ENCODE data around the gene RPL38.
A peak's percentile ranks its signal among the peaks of the same experiment; 100 is the strongest.

Gene RPL38

DNA sequence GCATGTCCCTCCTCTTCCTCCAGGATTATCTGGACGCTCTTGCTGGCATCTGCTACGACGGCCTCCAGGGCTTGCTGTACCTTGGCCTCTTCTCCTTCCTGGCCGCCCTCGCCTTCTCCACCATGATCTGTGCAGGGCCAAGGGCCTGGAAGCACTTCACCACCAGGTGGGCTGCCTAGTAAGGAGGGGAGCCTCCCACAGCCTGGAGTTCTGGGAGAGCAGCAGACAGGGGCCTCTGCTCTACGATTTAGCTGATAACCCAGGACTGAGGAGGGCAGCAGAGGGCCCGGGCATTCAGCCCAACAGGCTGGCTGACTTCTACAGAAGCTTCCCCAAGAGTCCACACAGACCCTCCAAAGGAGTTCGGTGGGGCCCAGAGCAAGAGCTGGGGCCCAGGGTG is 48.7 kb downstream of the RPL38 start:
- no peak for DNase-seq

DNA sequence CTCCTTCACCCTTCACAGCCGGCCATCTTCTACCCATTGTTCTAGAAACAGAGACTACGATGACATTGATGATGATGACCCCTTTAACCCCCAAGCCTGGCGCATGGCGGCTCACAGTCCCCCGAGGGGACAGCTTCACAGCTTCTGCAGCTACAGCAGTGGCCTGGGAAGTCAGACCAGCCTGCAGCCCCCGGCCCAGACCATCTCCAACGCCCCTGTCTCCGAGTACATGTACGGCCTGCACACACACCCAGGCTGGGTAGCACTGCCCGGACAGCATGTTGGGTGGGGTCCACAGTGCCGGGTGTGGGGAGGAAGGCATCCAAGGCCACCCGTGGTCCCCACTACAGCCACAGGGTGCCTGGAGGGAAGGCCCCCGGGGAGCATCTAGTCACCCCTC is 49.6 kb downstream of the RPL38 start:
- no peak for DNase-seq

DNA sequence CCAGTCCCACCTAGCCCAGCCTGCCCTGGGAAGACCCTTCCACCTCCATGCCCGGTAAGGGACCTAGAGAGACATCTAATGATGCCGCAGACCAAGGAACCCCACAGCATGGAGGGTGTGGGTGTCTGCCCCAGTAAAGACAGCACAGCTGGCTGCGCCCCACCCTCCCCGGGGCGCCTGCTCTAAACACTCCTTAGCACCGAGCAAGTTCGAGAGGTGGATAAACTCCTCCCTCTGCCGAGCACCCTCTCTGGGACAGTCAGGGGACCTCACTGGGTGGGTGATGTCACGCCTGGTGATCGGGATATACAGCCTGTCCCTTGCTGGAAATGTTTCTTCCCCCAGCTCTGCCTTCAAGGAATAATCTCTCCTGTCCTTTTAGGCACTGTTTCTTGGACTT is 53.8 kb downstream of the RPL38 start:
- no peak for DNase-seq

DNA sequence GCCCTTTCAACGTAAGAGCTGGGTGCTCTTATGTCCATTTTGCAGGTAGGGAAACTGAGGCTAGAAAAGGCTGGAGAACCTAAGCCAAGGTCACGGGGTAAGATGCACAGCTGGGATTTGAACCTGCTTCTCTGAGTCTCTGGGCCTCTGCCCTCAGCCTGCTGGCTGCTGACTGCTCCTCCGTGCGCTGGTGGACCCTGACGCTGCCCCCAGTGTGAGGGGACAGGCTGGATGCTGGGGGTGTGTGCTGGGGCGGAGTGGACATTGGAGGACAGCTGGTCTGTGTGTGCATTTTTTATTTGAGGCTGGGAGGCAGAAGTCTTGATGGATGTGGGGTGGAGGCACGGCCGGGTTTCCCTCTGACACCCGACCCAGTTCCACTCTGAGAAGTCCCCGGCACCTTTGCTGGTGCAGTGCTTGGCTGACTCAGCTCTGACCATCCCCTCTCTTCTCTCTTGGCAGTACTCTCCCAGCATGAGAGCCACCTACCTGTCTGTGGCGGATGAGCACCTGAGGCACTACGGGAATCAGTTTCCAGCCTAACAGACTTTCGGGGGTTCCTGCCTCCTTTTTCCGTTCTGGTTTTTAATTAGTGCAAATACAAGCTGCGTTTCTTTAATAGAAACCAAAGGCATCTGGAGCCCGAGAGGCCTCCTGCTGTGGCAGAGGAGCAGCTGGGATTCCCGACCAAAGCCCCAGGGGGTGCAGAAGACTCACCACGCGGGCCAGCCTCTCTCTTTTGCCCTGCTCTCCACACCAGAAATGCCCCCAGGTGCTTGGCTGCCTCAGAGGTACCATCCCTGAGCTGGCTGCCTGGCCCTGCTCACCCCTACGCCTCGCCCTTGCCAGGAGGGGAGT is 56.4 kb downstream of the RPL38 start:
- DNase-seq = peak; percentile 4
